ENCODE measurements around the gene OIP5.

- TF ChIP-seq POLR2AphosphoS5 (IDR thresholded peaks at IDR 0.05; ENCODE audit: low read depth, low read length) (no peak), TAF1 (IDR thresholded peaks at IDR 0.05; ENCODE audit: borderline replicate concordance, insufficient read depth, low read length) (no peak)
These were observed 4.7 kb upstream of the OIP5 start for GRCh38 chr15:41337047-41337446.
